ENCODE data around the gene STRA8.

- no peak for TF ChIP-seq ELF4 (IDR thresholded peaks at IDR 0.05)
- no peak for TF ChIP-seq HDGF (IDR thresholded peaks at IDR 0.05; ENCODE audit: borderline replicate concordance)
- no peak for TF ChIP-seq SUZ12 (IDR thresholded peaks at IDR 0.05)
- TF ChIP-seq LEF1 (IDR thresholded peaks at IDR 0.05; ENCODE audit: borderline replicate concordance) = no peak
Measured at GRCh38 chr7:135299235-135299634, 65.6 kb downstream of the STRA8 start.

Measured in HEK293T (cell line).